Measurements from ENCODE around the gene AFF3.
A peak's percentile ranks its signal among the peaks of the same experiment; 100 is the strongest.

The AFF3 gene

GRCh38 chr2:99562516-99562915 lies 579.9 kb downstream of the AFF3 start:
- H3K9me2 ChIP-seq (replicated peaks; ENCODE audit: insufficient read depth, low read length), result no peaks in the 10 kb centered on the region
- no peaks in the 10 kb centered on the region for H3K27me3 ChIP-seq (replicated peaks; ENCODE audit: insufficient read depth, low read length)
- H3K4me3 ChIP-seq (ENCODE audit: low read length), result no peak overlapping the region
- H3K4me1 ChIP-seq (ENCODE audit: low read length), result no peaks in the 10 kb centered on the region
- TF ChIP-seq, protein P1, sequence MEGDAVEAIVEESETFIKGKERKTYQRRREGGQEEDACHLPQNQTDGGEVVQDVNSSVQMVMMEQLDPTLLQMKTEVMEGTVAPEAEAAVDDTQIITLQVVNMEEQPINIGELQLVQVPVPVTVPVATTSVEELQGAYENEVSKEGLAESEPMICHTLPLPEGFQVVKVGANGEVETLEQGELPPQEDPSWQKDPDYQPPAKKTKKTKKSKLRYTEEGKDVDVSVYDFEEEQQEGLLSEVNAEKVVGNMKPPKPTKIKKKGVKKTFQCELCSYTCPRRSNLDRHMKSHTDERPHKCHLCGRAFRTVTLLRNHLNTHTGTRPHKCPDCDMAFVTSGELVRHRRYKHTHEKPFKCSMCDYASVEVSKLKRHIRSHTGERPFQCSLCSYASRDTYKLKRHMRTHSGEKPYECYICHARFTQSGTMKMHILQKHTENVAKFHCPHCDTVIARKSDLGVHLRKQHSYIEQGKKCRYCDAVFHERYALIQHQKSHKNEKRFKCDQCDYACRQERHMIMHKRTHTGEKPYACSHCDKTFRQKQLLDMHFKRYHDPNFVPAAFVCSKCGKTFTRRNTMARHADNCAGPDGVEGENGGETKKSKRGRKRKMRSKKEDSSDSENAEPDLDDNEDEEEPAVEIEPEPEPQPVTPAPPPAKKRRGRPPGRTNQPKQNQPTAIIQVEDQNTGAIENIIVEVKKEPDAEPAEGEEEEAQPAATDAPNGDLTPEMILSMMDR (IDR thresholded peaks at IDR 0.05; ENCODE audit: low read length), result no peak
- TF ChIP-seq EZH2 (optimal IDR thresholded peaks at IDR 0.05; ENCODE audit: low read depth, low read length) (no peak), EZH2phosphoT487 (IDR thresholded peaks at IDR 0.05; ENCODE audit: low read length) (no peak)
- H3K4me2 ChIP-seq (ENCODE audit: low read depth, low read length), result no peak overlapping the region
- no peaks in the 10 kb centered on the region for H3K9me3 ChIP-seq (replicated peaks; ENCODE audit: insufficient read depth, low read length)
- no peak overlapping the region for H3K9ac ChIP-seq (ENCODE audit: low read length)
- H3K79me2 ChIP-seq (ENCODE audit: low read length), result no peaks in the 10 kb centered on the region
- H3K27ac ChIP-seq (ENCODE audit: low read length), result no peak overlapping the region
- H3K36me3 ChIP-seq (replicated peaks; ENCODE audit: insufficient read depth, low read length), result no peaks in the 10 kb centered on the region
- no peaks in the 10 kb centered on the region for H3F3A ChIP-seq (ENCODE audit: insufficient read depth, low read length)
- no peak for DNase-seq
- H4K20me1 ChIP-seq (ENCODE audit: insufficient read depth, low read length), result no peaks in the 10 kb centered on the region
- no peak overlapping the region for H2AFZ ChIP-seq (ENCODE audit: low read length)

DNA sequence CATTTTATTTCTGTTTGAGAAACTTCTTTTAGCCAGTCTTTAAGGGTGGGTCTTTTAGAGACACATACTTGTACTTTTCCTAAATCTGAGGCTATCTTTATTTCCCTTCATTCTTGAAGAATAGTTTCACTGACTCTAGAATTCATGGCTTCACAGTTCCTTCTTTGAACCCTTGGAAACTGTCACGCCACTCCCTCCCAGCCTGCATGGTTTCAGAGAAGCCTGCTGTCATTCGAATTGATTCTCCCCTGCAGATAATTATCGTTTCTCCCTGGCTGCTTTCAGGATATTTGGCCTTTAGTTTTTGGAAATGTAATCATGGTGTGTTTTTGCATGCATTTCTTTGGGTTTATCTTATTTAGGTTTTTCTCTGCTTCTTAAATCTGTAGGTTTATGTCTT lies 580.6 kb downstream of the AFF3 start:
- Histone ChIP-seq H3K27ac (ENCODE audit: low read length) (no peak overlapping the region), H4K20me1 (ENCODE audit: insufficient read depth, low read length) (no peaks in the 10 kb centered on the region), H3K36me3 (replicated peaks; ENCODE audit: insufficient read depth, low read length) (no peaks in the 10 kb centered on the region), H3K4me1 (ENCODE audit: low read length) (no peaks in the 10 kb centered on the region), H3K9me2 (replicated peaks; ENCODE audit: insufficient read depth, low read length) (no peaks in the 10 kb centered on the region), H3F3A (ENCODE audit: insufficient read depth, low read length) (no peaks in the 10 kb centered on the region), H3K9ac (ENCODE audit: low read length) (no peak overlapping the region), H3K27me3 (replicated peaks; ENCODE audit: insufficient read depth, low read length) (no peaks in the 10 kb centered on the region), H3K4me3 (ENCODE audit: low read length) (no peak overlapping the region), H3K4me2 (ENCODE audit: low read depth, low read length) (no peak overlapping the region), H2AFZ (ENCODE audit: low read length) (no peak overlapping the region), H3K9me3 (replicated peaks; ENCODE audit: insufficient read depth, low read length) (no peaks in the 10 kb centered on the region), H3K79me2 (ENCODE audit: low read length) (no peaks in the 10 kb centered on the region)
- no peak for DNase-seq
- TF ChIP-seq EZH2 (optimal IDR thresholded peaks at IDR 0.05; ENCODE audit: low read depth, low read length), result no peak
- TF ChIP-seq, protein P1 (IDR thresholded peaks at IDR 0.05; ENCODE audit: low read length), result no peak
- TF ChIP-seq EZH2phosphoT487 (IDR thresholded peaks at IDR 0.05; ENCODE audit: low read length), result no peak

GRCh38 chr2:99559075-99559662 lies 583.2 kb downstream of the AFF3 start:
- Histone ChIP-seq H3K9me3 (replicated peaks; ENCODE audit: insufficient read depth, low read length) (no peaks in the 10 kb centered on the region), H3K4me3 (ENCODE audit: low read length) (no peak overlapping the region), H3K4me2 (ENCODE audit: low read depth, low read length) (no peak overlapping the region), H3K27me3 (replicated peaks; ENCODE audit: insufficient read depth, low read length) (no peaks in the 10 kb centered on the region), H3F3A (ENCODE audit: insufficient read depth, low read length) (no peaks in the 10 kb centered on the region), H3K9me2 (replicated peaks; ENCODE audit: insufficient read depth, low read length) (no peaks in the 10 kb centered on the region), H3K27ac (ENCODE audit: low read length) (no peak overlapping the region), H3K79me2 (ENCODE audit: low read length) (no peaks in the 10 kb centered on the region), H4K20me1 (ENCODE audit: insufficient read depth, low read length) (no peaks in the 10 kb centered on the region), H3K4me1 (ENCODE audit: low read length) (no peaks in the 10 kb centered on the region), H3K36me3 (replicated peaks; ENCODE audit: insufficient read depth, low read length) (no peaks in the 10 kb centered on the region), H3K9ac (ENCODE audit: low read length) (no peak overlapping the region), H2AFZ (ENCODE audit: low read length) (no peak overlapping the region)
- peak; percentile 76 for DNase-seq
- TF ChIP-seq, protein P1 (IDR thresholded peaks at IDR 0.05; ENCODE audit: low read length), result peak; percentile 97
- no peak for TF ChIP-seq EZH2phosphoT487 (IDR thresholded peaks at IDR 0.05; ENCODE audit: low read length)
